ENCODE results near the gene INPP5D. TPM values are rescaled to one million over a fixed set of nuclear protein-coding genes. Genes with fewer than 3 reads are reported as not detected.
A peak's percentile ranks its signal among the peaks of the same experiment; 100 is the strongest.

INPP5D gene
- total and polyA plus RNA-seq, 2 of the 13 experiments (the other 11 are each of a cell fraction or from before 2014, with no cell fraction given): 16.7 to 18.0 TPM

DNA sequence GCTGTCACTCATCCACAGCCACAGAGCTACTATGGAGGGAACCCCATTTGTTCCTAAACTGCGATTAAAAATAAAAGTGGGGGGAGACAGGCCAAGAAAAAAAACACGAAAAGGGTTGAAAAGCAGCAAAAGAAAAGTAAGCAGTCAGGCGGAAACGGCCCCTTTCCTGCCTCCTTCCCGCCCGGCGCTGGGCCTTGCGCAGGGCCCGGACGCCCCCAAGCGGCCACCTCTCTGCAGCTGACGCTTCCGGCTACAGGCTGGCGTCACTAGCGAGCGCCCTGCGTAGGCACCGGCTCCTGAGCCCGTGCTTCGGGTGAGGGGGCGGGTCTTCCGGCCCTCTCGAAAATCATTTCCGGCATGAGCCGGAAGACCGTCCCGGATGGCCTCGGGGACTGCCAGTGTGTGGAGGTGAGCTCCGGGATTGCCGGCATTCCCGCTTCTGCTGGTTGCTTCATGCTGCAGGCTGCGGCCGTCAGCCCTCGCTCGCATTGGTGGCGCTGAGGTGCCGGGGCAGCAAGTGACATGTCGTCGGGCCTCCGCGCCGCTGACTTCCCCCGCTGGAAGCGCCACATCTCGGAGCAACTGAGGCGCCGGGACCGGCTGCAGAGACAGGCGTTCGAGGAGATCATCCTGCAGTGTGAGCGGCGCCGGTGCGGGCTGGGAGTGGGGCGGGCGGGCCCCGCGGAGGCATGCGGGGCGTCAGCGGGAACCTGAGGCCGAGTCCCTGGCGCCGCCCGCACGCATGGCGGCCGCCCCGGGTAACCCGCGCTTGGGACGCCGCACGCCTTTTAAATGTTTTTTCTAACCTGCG, 191.4 kb downstream of the INPP5D start, which contains the start of gene ATG16L1 (continued):
- TF ChIP-seq YEATS4 (CRISPR knock-in tag; IDR thresholded peaks at IDR 0.05; ENCODE audit: borderline replicate concordance): peak; percentile 89
- peak; percentile 74; the same call in 1 of the 2 replicates for TF ChIP-seq HNRNPUL1 (IDR thresholded peaks at IDR 0.05; ENCODE audit: low read depth, low read length)
- TF ChIP-seq MATR3 (CRISPR knock-in tag; IDR thresholded peaks at IDR 0.05): no peak
- peak; percentile 70 for TF ChIP-seq CCDC6 (CRISPR knock-in tag; IDR thresholded peaks at IDR 0.05)
- TF ChIP-seq, protein P1, sequence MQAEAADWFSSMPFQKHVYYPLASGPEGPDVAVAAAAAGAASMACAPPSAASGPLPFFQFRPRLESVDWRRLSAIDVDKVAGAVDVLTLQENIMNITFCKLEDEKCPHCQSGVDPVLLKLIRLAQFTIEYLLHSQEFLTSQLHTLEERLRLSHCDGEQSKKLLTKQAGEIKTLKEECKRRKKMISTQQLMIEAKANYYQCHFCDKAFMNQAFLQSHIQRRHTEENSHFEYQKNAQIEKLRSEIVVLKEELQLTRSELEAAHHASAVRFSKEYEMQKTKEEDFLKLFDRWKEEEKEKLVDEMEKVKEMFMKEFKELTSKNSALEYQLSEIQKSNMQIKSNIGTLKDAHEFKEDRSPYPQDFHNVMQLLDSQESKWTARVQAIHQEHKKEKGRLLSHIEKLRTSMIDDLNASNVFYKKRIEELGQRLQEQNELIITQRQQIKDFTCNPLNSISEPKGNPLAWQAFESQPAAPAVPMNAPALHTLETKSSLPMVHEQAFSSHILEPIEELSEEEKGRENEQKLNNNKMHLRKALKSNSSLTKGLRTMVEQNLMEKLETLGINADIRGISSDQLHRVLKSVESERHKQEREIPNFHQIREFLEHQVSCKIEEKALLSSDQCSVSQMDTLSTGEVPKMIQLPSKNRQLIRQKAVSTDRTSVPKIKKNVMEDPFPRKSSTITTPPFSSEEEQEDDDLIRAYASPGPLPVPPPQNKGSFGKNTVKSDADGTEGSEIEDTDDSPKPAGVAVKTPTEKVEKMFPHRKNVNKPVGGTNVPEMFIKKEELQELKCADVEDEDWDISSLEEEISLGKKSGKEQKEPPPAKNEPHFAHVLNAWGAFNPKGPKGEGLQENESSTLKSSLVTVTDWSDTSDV (CRISPR knock-in tag; IDR thresholded peaks at IDR 0.05): 0 out of 2 replicates have a peak, but pooled peaks have one; percentile 20
- TF ChIP-seq KDM3A (CRISPR knock-in tag; IDR thresholded peaks at IDR 0.05; ENCODE audit: low read depth): peak; percentile 98
- TF ChIP-seq, protein P2, sequence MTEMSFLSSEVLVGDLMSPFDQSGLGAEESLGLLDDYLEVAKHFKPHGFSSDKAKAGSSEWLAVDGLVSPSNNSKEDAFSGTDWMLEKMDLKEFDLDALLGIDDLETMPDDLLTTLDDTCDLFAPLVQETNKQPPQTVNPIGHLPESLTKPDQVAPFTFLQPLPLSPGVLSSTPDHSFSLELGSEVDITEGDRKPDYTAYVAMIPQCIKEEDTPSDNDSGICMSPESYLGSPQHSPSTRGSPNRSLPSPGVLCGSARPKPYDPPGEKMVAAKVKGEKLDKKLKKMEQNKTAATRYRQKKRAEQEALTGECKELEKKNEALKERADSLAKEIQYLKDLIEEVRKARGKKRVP (CRISPR knock-in tag; IDR thresholded peaks at IDR 0.05): no peak
- TF ChIP-seq, protein P3, sequence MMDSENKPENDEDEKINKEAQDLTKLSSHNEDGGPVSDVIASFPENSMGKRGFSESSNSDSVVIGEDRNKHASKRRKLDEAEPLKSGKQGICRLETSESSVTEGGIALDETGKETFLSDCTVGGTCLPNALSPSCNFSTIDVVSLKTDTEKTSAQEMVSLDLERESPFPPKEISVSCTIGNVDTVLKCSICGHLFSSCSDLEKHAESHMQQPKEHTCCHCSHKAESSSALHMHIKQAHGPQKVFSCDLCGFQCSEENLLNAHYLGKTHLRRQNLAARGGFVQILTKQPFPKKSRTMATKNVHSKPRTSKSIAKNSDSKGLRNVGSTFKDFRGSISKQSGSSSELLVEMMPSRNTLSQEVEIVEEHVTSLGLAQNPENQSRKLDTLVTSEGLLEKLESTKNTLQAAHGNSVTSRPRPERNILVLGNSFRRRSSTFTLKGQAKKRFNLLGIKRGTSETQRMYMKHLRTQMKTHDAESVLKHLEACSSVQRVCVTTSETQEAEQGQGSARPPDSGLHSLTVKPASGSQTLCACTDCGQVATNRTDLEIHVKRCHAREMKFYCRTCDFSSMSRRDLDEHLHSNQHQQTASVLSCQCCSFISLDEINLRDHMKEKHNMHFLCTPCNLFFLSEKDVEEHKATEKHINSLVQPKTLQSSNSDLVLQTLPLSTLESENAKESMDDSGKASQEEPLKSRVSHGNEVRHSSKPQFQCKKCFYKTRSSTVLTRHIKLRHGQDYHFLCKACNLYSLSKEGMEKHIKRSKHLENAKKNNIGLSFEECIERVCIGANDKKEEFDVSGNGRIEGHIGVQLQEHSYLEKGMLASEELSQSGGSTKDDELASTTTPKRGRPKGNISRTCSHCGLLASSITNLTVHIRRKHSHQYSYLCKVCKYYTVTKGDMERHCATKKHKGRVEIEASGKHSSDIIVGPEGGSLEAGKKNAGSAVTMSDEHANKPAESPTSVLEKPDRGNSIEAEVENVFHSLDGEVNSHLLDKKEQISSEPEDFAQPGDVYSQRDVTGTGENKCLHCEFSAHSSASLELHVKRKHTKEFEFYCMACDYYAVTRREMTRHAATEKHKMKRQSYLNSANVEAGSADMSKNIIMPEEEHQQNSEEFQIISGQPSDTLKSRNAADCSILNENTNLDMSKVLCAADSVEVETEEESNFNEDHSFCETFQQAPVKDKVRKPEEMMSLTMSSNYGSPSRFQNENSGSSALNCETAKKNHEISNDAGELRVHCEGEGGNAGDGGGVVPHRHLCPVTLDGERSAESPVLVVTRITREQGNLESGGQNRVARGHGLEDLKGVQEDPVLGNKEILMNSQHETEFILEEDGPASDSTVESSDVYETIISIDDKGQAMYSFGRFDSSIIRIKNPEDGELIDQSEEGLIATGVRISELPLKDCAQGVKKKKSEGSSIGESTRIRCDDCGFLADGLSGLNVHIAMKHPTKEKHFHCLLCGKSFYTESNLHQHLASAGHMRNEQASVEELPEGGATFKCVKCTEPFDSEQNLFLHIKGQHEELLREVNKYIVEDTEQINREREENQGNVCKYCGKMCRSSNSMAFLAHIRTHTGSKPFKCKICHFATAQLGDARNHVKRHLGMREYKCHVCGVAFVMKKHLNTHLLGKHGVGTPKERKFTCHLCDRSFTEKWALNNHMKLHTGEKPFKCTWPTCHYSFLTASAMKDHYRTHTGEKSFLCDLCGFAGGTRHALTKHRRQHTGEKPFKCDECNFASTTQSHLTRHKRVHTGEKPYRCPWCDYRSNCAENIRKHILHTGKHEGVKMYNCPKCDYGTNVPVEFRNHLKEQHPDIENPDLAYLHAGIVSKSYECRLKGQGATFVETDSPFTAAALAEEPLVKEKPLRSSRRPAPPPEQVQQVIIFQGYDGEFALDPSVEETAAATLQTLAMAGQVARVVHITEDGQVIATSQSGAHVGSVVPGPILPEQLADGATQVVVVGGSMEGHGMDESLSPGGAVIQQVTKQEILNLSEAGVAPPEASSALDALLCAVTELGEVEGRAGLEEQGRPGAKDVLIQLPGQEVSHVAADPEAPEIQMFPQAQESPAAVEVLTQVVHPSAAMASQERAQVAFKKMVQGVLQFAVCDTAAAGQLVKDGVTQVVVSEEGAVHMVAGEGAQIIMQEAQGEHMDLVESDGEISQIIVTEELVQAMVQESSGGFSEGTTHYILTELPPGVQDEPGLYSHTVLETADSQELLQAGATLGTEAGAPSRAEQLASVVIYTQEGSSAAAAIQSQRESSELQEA (CRISPR knock-in tag; IDR thresholded peaks at IDR 0.05; ENCODE audit: not compliant biosample characterization): peak; percentile 80
- TF ChIP-seq MBD4 (IDR thresholded peaks at IDR 0.05; ENCODE audit: borderline replicate concordance, low read length): no peak
- peak; percentile 99 for TF ChIP-seq ZNF230 (CRISPR knock-in tag; IDR thresholded peaks at IDR 0.05)
- TF ChIP-seq, protein P4, sequence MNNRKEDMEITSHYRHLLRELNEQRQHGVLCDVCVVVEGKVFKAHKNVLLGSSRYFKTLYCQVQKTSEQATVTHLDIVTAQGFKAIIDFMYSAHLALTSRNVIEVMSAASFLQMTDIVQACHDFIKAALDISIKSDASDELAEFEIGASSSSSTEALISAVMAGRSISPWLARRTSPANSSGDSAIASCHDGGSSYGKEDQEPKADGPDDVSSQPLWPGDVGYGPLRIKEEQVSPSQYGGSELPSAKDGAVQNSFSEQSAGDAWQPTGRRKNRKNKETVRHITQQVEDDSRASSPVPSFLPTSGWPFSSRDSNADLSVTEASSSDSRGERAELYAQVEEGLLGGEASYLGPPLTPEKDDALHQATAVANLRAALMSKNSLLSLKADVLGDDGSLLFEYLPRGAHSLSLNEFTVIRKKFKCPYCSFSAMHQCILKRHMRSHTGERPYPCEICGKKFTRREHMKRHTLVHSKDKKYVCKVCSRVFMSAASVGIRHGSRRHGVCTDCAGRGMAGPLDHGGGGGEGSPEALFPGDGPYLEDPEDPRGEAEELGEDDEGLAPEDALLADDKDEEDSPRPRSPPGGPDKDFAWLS (CRISPR knock-in tag; IDR thresholded peaks at IDR 0.05; ENCODE audit: borderline replicate concordance): no peak
- TF ChIP-seq HDAC1 (CRISPR knock-in tag; IDR thresholded peaks at IDR 0.05): peak; percentile 98
